Subcutaneous adipose tissue (tissue), 4 donors: ENCODE data around the gene CXCL10. TPM values are rescaled to one million over a fixed set of nuclear protein-coding genes. Genes with fewer than 3 reads are reported as not detected.

Source experiments
- CTCF ChIP-seq: fragments of 450-650 bp; IDR thresholded peaks from one replicate; pipeline ENCODE4 v1.5.1; 2016; ENCODE audit warnings: low read depth, mild to moderate bottlenecking, control low read depth, antibody characterized with exemption, moderate library complexity
- total RNA-seq, 4 donors: library from RNA; depleted of rRNA; stranded (reverse); fragments of >200 nt; gene quantifications; one replicate each; pipeline ENCODE4 v1.1.0, GENCODE V29; 2016

CXCL10 gene
- total RNA-seq = 1 to 10 TPM in 1 of 4 donors, not detected in 3; 2.6 TPM

DNA sequence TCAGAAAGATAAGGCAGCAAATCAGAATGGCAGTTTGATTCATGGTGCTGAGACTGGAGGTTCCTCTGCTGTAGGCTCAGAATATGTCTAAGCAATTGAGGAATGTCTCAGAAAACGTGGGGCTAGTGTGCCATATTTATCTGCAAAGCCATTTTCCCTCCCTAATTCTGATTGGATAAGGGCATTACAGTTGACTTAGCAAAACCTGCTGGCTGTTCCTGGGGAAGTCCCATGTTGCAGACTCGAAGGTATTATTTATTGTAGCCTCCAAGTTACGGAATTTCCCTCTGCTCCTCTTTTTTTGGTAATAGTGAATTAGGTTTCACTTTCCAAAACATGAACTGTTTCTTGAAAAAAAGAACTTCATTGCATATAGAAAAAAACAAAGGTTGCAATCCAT is at the start of gene CXCL10:
TSS of gene CXCL10 (minus strand) at position 109 of the 400 bp plus-strand sequence. CDS start at position 43, 66 bp downstream.
- TF ChIP-seq CTCF = no peak

DNA sequence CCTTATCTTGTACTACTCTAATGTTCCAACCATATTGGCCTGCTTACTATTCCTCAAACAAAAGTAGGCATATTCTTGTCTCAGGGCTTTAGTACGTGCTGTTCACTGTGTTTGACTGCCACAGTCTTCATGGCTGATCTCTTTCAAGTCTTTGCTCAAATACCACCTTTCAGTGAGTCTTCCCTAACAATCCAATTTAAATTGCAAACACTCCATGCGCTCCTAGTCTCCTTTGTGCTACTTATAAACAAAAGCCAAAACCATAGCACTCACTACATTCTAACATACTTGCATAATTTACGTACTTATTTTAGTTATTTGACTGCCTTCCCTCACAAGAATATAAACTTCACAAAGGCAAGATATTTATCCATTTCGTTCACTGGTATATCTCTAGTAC is 49.5 kb upstream of the CXCL10 start:
- no peak for TF ChIP-seq CTCF

DNA sequence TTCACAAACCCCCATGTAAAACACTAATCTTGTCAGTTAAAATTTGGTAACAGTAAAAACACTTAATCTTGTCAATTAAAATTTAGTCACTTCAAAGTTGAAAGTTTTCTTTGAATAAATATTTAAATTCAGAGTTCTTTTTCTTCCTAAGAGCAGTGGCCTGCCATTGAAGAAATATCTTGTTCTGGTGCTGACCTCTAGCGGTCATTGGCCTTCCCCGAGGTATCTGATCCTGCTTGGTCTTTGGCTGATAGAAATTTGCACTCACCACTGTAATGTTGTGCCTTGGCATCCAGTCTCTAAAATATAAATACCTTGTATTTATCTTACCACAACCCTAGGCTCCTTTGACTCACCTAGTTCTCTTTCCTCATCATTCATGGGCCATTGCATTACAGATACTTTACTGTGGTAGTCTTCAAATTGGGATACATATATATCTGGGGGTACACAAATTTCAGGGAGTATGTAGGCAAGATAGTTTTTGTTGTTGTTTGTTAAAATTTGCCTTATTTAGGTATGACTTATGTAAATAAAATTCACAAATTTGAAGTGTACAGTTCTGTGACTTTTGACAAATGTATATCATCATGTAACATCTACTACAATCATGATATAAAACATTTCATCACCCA is 44.5 kb upstream of the CXCL10 start:
- TF ChIP-seq CTCF = no peak

- no peak for TF ChIP-seq CTCF
These were observed 43.2 kb upstream of the CXCL10 start for GRCh38 chr4:76066546-76066945.

- no peak for TF ChIP-seq CTCF
These were observed 38.7 kb upstream of the CXCL10 start for GRCh38 chr4:76061982-76062381.

GRCh38 chr4:76061421-76061820 is 38.1 kb upstream of the CXCL10 start:
- TF ChIP-seq CTCF = no peak

GRCh38 chr4:76060506-76060905 is 37.2 kb upstream of the CXCL10 start:
- no peak for TF ChIP-seq CTCF
